ENCODE data around the gene CREBBP.

The CREBBP gene

DNA sequence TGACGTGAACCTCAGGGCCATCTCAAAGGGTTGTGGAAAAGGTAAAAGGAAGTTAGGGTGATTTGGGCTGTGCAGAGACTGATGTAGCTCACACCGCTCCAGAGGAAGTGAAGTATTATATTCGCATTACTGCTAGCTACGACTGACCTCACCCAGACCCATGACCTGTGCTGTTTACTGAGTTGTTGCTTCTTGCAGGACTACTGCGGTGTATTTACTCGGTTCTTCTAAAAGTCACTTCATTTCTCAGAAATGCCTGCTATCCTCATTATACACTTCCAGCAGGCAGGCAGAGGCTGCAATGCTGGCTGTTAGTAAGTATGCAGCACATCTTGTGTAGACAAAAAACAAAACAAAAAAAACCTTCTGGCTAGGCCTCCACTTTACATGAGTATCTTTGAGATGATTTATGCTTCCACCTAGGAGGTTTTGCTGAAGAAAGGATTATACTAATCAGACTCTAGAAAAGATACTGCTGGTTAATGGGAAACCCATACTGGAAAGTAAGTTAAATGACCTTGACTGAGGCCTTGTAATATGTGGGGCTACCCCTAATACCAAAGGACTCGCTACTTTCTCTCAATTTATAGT is 76.0 kb downstream of the CREBBP start:
- no peak for FAIRE-seq
- DNase-seq (ENCODE audit: extremely low spot score, insufficient read length, low read depth), result no peak

DNA sequence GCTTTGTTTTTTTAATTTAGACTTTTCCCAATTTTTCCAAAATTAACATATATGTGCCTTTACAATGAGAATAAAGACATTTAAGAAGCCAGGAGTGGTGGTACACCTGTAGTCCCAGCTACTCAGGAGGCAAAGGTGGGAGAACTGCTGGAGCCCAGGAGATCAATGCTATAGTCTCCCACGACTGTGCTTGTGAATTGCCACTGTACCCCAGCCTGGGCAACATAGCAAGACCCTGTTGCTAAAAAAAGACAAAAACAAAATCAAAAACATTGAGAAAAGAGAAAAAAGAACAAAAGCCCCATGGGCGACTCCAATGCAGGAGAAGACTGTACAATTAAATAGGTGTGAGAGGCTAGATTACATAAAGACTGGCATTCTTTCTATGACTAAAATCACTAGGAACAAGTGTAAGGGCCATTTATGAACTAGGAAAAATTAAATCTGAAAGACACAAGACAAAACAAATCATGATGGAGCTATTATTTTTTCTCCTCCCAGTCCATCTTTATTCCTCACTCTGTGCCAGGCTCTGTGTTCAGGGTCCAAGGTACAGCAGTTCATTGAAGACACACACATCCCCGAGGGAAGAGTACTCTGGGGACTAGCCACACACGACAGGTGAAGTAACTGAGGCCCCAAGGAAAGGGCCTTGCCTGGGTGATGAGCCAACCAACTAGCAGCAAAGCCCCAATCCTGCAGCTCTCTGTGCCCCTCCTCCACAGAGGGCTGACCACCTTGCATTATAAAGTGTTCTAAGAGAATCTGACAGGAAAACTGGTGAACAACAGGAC is 79.8 kb downstream of the CREBBP start:
- FAIRE-seq (no peak), DNase-seq (ENCODE audit: extremely low spot score, insufficient read length, low read depth) (no peak)

DNA sequence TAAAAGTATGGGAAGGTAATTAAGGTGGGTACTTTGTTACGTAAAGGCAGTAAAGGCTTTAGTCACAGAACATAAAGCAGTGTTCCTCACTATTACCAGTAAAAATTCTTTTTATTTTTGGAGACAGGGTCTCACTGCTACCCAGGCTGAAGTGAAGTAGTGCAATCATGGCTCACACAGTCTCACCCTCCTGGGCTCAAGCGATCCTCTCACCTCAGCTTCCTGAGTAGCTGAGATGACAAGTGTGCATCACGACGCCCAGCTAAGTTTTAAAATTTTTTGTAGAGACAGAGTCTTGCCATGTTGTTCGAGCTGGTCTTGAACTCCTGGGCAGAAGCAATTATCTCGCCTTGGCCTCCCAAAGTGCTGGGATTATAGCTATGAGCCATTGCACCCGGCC is 80.5 kb downstream of the CREBBP start:
- FAIRE-seq (no peak), DNase-seq (ENCODE audit: extremely low spot score, insufficient read length, low read depth) (no peak)

DNA sequence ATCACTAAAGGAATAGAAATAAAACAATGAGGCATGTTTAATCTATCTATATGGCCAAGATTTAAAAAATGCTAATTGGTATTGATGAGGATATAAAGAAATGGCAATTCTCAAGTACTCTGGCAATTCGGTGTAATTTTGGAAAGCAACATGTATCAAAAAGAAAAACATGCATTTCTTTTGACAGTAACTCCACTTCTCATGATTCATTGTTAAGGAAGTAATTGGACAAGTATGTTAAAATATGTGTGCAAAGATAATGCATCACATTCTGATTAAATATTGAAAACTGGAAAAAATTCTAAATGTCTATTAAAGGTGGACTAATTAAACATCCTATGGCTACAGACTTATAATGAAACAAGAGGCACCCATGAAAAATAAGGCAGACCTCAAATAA is 81.2 kb downstream of the CREBBP start:
- FAIRE-seq (no peak), DNase-seq (ENCODE audit: extremely low spot score, insufficient read length, low read depth) (no peak)

DNA sequence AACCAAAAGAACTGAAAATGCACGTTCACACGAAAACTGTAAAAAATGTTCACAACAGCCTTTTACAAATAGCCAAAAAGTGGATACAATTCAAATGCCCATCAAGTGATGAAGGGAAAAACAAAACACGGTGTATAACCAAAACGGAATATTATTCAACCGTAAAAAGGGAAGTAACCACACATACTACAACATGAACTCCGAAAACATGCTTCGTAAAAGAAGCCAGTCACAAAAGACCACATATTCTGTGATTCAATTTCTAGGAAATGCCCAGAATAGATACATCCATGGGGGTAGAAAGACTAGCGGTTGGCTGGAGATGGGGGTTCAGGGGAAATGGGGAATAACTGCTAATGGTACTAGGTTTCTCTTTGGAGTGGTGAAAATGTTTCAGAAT is 81.7 kb downstream of the CREBBP start:
- FAIRE-seq (no peak), DNase-seq (ENCODE audit: extremely low spot score, insufficient read length, low read depth) (no peak)

DNA sequence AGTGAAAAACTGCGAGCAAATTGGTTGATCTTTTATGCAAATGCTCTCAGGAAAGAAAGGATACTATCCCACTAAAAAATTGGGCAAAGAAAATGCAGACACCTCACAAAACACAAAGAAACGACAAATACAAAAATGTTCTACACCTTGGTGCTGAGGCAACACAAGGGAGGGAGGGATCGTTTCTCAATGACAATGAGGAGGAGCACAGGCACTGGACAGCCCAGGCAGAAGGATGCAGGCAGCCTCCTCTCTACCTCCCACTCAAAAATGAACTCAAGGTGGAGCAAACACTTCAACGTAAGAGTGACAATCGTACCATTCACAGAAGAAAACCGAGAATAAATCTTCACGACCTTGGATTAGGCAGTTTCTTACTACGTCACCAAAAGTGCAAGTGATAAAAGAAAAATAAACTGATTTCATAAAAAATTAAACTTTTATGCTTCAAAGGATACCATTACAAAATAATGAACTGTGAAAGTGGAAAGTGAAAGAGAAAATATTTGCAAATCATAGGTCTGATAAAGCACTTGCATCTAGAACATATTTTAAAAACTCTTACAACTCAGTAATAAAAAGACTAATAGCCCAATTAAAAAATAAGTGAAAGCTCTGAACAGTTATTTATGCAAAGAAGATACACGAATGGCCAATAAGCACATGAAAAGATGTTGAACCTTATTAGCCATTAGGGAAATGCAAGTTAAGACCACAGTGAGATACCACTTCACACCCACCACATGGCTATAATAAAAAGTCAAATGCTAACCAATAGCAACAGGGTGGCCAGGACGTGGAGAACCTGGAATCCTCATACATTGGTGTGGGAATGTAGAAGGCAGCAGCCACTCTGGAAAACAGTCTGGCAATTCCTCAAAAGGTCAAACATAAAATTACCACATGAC is 82.4 kb downstream of the CREBBP start:
- FAIRE-seq (peak; percentile 80), DNase-seq (ENCODE audit: extremely low spot score, insufficient read length, low read depth) (no peak)

DNA sequence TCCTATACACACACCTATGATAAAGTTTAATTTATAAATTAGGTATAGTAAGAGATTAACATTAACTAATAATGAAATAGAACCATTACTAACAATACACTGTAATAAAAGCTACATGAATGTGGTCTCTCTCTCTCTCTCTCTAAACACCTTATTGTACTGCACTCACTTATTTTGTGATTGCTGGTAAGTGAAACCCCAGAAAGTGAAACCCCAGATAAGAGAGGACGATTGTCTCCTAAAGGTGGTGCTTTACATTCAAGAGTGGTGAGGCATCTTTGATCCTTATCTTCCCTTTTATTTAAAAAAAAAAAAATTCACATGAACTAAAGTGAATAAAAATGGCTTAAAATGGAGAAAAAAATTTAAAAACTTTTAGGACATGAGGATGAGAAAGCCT is 83.0 kb downstream of the CREBBP start:
- no peak for DNase-seq (ENCODE audit: extremely low spot score, insufficient read length, low read depth)
- peak; percentile 26 for FAIRE-seq

DNA sequence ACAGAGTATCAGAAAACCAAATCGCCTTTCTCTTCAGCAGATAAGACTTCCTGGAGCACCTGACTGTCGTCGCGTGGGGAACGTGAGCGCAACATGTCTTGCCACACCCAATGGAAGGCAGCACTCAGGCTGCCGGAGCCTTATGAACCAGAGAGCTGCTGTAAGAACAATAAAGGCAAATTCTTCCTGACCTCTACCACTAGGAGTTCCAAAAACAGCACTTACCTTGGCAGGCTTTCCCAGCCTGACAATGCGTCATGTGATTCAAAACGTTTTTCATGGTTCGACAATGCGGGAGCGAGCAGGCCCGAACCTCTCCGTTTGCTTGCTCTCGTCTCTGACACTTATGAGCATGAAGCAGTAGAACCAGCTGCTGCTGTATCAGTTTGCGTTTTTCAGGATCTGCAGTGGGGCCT is 87.3 kb downstream of the CREBBP start:
- DNase-seq (ENCODE audit: extremely low spot score, insufficient read length, low read depth), result no peak
- no peak for FAIRE-seq

DNA sequence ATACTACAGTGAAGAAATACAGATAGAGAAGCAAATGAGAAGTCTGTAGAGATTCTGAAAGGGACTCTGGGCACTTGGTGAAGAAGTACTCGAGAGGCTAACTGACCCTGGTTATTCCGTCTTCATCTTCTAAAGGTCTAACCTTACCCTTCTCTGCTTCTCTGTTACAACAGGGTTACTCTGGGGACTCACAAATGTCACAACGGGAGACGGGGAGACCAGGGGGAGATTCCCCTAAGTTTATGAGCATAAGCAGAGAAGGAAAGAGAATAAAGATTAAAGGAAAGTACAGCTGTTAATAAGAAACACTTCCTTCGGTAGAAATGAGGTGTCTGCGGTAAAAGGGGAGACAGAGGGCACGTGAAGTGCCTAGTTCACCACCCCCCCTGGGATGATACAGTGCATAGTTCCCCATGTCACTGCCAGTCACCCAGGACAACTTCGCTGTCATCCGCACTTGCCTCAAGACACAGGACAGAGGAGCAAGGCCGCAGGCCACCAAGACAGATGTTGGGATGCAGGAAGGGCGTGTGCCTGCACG is 88.0 kb downstream of the CREBBP start:
- DNase-seq (ENCODE audit: extremely low spot score, insufficient read length, low read depth), result no peak
- no peak for FAIRE-seq

DNA sequence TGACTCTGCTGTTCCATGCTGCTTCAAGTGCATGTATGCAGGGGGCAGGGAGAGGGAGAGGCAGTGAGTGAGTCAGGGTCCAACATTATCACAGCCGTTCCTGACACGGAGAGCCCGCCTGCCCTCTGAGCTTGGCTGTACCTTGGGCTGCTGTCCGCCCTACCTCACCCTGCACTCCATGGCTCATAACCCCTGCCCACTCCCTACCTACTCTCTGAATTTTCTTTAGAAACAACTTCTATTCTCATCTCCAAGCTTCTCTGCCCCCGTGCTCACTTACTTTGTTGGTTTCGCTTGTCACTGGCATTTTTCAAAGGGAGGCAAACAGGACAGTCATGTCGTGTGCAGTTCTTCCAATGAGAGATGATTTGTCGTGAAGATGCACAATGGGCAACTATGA is 88.8 kb downstream of the CREBBP start:
- FAIRE-seq (no peak), DNase-seq (ENCODE audit: extremely low spot score, insufficient read length, low read depth) (no peak)

DNA sequence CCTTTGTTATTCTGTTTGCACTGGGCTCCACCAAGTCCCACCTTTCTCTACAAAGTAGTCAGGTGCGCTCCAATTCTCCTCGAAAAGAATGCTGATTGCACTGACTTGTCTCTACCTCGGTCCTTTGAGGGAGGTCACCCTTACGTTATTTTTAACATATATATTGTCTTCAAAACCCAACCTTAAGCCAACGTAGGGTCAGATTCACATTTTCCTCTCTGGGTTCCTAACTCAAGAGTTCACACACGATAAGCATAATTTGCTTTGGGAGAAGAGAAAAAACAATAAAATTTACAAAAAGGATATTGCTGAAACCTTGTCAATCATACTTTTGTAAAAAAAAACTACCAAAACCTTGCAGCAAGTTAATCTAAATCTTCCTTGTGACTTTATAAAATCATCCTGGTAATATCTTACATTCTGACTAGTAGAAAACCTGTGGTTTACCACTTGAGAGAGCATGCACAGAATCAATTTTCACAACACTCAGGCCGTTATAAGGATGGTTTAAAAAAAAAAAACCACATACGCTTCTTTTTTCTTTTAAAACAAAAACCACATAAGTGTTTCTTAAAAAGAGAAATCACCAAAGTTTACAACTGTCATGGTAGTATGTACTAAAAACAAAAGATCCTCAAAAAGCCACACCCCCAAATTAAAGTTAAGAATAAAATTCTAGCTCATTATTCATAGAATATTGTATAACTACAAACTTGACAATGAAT is 91.0 kb downstream of the CREBBP start:
- FAIRE-seq (peak; percentile 77), DNase-seq (ENCODE audit: extremely low spot score, insufficient read length, low read depth) (peak; percentile 63)

DNA sequence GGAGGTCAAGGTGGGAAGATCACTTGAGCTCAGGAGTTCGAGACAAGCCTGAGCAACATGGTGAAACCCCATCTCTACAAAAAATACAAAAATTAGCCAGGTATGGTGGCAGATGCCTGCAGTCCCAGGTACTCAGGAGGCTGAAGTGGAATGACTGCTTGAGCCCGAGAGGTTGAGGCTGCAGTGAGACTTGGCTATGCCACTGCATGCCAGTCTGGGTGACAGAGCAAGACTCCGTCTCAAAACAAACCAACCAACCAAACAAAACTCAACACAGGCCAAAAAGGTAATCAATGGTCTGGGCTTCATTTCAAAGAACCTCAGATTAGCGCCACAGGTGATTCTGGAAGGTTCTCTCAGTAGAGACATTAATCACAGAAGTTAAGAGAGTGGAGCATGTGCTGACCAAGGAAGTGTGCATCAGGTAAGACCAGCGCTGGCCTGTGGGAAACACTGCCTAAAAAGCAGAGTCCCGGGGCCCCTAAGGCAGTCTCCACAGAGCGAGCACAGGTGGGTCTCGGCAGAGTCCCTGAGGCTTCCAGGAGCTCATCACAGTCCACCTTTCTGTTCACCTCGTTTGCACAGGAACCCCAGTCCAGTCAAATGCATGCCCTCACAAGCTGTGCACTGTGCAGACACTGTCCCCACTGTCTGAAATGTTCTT is 91.7 kb downstream of the CREBBP start:
- no peak for FAIRE-seq
- DNase-seq (ENCODE audit: extremely low spot score, insufficient read length, low read depth), result no peak

DNA sequence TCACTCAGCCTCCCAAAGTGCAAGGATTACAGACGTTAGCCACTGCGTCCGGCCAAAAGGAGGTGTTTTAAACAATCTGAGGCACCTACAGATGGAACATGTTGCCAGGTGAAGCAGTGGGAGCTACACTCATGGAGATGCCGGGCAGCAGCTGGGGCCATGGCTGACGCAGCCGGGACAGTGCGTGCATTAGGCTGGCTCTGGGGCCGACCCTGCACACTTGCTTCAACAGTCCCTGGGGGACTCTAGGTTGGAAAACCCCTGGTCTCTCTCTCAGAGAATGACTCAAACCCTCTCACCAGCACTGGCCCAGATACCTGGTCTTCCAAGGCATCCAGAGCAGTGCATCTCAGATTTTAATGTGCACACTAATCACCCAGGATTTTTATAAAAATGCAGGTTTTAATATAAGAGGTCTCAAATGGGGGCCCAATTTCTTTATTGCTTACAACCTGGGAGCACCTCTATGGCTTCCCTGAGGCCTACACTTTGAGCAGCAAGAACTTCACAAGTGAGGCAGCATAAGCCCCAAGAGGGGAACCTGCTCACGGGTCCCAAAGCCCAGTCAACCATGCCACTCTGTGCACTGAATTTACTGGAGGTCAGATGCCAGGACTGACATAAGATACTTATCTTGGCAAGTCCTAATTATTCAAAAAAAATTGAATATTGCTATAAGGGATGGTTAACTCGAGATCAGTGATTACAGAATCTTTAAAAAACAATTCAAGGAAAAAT is 92.4 kb downstream of the CREBBP start:
- peak; percentile 71 for FAIRE-seq
- peak; percentile 39 for DNase-seq (ENCODE audit: extremely low spot score, insufficient read length, low read depth)

DNA sequence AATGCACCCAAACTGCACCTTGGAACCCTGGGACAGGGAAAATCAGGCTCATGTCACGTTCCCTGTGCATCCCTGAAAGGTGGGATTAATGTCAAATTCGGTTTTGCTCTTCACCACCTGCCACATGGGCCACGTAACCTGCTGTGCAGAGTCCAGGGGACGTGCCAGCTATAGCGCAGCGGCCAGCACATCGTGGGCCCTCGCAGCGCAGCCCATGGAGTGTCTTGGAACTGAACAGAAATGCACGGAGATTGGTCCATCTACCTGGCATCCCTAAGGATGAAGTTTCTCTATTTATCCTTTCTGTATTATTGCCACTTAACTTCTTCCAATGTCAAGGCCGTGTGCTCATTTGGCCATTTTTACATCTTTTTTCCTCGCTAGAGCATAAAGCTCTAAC is 95.1 kb downstream of the CREBBP start:
- no peak for DNase-seq (ENCODE audit: extremely low spot score, insufficient read length, low read depth)
- no peak for FAIRE-seq

DNA sequence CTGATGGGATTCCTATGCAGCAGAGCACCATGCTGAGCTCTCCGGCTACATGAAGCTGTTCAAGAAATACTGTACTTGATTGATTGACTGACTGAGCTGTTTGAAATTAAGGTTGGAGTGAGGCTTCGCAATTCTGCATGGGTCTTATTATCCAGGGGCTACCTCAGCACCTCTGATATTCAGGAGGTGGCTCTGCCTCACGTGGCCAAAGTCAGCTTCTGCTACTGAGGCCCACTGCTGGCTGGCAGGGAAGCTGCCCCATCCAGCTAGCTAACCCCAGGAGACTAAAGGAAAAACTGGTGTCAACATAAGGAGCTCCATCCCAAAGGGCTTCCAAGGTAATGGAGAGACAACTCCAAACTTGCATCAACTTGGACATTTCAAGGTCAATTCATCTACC is 97.0 kb downstream of the CREBBP start:
- FAIRE-seq, result no peak
- DNase-seq (ENCODE audit: extremely low spot score, insufficient read length, low read depth), result no peak

DNA sequence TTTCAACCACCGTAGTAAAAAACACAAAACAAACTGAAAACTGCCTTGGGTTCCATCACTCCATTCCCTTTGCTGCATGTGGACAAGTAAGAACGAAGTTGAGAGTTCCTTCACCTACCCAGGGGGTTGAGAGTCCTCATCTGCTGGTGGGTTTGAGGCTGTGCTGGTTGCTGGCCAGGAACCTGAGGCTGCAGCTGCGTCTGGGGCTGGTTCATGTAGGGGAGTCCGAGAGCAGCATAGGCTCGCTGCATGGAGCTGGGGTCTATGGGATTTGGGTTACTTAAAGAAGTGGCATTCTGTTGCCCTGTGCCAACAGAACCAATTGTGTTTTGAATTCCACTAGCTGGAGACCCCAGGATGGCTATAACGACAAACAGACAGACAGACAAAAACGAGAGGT is 97.9 kb downstream of the CREBBP start:
- no peak for FAIRE-seq
- DNase-seq (ENCODE audit: extremely low spot score, insufficient read length, low read depth), result no peak

DNA sequence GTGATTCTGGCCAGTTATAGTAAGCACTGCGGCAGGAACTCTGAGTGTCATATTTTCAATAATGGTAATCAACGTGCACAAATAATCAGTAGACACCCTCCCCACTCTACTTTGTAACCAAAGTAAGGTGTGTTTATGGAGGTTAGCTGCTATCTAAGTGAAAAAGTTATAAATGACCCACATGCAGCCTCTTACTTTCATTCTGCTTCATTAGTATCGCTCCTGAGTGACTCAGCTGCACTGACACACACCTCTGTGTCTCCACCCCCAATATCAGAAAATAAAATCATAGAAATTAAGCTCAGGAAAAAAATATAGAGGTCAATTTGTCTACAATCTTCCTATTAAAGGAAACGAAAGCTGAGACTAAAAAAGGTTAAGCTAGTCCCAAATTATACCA is 99.1 kb downstream of the CREBBP start:
- no peak for DNase-seq (ENCODE audit: extremely low spot score, insufficient read length, low read depth)
- FAIRE-seq, result no peak

DNA sequence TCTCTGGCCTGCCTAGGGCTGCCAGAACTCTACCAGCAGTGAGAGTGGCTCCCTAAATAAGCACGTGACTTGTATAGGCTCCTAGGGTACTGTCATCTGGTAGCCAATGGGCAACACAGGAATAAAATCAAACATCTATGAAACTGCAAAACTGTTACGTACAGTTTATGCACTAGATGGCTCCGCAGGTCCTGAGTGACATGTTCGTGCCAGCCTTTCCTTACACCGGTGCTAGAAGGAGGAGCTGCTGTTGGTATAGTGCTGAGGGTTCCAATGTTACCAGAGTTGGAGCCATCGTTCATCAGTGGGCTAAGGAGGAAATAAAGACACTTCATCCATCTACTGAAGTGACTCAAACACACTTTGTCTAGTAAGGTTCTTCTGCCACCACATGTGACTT is 99.9 kb downstream of the CREBBP start:
- no peak for DNase-seq (ENCODE audit: extremely low spot score, insufficient read length, low read depth)
- FAIRE-seq, result peak; percentile 45

DNA sequence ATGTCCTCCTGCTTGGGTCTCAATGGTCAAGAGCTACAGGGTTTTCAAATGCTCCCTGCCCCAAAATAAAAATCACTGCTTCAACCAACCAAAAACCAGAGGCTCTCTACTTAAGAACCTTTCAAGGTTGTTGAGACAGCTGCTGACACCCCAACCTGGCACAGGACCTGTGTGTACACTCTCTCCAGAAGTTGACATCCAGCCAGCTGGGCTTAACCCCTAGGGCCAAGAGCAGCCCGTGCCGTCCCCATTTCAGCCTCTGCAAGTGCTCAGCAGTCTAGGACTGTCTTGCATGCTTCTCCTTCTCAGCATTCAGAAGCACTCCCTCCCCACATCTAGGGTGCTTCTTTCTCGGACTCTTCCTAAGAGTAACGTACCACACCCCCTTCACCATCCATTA is 104.2 kb downstream of the CREBBP start:
- no peak for DNase-seq (ENCODE audit: extremely low spot score, insufficient read length, low read depth)
- FAIRE-seq, result no peak
